A172 (cell line): ENCODE results near the gene RAPGEF6. TPM values are rescaled to one million over a fixed set of nuclear protein-coding genes. Genes with fewer than 3 reads are reported as not detected.

Source experiments
- DNase-seq: peaks from one replicate; pipeline ENCODE4 v3.0.0-alpha.2; 2015; ENCODE audit warnings: low spot score
- total RNA-seq: library from RNA; depleted of rRNA; stranded (reverse); fragments of >200 nt; shearing (Covaris generic); gene quantifications from 2 replicates; pipeline ENCODE4 v1.2.3, GENCODE V29; 2014; rRNA removed

Gene RAPGEF6
- total RNA-seq, 1 experiment from 2014 or later = 14.1 TPM

- no peak for DNase-seq
Measured at GRCh38 chr5:131389096-131389868, 245.7 kb downstream of the RAPGEF6 start.

- DNase-seq = no peak
Measured at GRCh38 chr5:131387255-131387654, 247.8 kb downstream of the RAPGEF6 start.

DNA sequence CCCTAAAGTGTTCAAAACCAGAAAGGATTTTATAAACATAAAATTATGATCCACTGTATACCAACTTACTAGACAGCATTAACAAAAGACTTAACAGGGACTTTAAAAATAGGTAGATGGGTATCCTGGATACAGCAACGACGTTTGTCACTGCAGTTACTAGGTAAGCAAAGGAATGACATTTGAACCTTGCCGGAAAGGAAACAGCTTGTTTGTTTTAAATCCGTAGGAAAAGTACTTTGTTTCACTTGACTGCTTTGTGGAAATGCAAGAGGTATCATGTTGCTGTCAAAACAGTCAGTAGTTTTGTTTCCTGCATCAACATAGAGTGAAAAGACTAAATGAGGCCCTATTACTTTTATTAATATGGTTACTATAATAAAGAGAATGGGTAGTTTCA, 248.2 kb downstream of the RAPGEF6 start:
- no peak for DNase-seq

DNA sequence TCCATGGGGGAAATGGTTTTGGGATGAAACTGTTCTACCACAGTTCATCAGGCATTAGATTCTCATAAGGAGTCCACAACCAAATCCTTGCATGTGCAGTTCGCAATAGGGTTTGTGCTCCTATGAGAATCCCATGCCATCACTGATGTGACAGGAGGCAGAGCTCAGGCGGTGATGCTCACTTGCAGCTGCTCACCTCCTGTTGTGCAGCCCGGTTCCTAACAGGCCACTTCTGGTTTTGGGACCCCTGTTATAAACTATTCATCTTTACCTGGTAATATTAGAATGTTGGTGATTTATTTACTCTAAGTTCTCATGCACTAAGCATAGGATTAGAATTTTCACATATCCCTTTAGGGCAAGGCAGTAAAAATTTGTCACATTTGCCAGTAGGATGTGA, 248.9 kb downstream of the RAPGEF6 start:
- no peak for DNase-seq

- DNase-seq = no peak
Measured at GRCh38 chr5:131384616-131385214, 250.3 kb downstream of the RAPGEF6 start.

DNA sequence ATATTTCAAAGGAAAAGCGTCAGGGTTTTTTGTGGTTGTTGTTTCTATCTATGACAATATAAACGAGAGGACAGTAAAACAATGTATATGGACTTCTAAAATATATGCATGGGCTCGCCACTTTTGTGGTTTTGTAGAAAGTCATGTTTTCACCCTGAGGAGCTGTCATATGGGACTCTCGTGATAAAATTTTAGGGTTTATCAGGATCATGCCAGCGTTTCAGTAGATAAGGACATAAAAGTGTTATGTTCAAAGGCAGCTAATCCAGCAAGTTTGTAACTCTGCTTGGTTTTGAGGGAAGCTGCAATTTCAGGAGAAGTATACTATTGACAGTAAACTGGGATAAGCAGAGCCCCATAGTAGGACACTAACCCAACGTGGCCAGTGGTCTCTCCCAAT, 250.9 kb downstream of the RAPGEF6 start:
- no peak for DNase-seq

DNA sequence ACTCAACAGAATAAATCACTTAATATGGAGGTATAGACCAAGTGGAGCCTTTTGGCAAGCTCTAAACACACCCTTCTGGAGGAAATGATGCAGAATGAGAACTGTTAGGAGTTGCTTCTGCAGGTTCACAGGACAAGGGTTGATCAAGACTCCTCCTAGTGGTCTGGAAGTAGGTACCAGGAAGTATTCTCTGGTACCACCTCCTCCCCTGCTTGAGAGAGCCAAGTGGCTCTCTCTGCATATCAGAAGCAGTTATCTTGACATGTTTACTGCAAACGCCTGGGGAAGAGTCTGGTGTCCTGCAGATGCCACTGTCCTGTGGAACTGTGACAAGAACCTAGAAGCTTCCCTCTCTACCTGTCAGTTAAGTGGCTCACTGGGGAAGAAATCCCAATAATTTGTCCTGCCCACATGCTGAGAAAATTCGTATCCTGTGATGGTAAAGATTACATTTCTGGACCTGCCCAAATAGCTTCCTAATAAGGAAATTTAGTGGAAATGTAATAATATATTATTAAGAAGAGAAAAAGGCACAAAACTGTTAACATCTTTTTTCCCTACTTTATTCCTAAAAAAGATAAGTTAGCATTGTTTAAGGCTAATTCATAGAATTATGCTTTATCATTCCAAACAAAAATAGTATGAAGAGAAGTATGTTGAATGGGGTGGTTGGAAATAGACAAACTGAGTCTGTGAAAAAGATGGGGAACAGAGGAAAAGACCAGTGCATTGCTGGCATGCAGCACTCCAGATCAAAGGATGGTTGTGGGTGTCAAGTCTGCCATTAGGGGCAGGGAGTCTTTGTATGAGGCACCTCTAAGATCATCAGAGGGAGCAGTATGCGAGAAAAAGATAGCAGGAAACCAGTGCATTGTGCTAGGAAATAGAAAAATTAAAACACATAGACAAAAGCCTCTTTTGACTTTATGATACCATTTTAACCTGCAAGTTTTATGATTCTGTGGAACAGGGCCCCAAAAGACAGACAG, 252.3 kb downstream of the RAPGEF6 start:
- peak; percentile 84 for DNase-seq

GRCh38 chr5:131381777-131382176, 253.3 kb downstream of the RAPGEF6 start:
- DNase-seq = no peak

GRCh38 chr5:131381021-131381420, 254.0 kb downstream of the RAPGEF6 start:
- no peak for DNase-seq

DNA sequence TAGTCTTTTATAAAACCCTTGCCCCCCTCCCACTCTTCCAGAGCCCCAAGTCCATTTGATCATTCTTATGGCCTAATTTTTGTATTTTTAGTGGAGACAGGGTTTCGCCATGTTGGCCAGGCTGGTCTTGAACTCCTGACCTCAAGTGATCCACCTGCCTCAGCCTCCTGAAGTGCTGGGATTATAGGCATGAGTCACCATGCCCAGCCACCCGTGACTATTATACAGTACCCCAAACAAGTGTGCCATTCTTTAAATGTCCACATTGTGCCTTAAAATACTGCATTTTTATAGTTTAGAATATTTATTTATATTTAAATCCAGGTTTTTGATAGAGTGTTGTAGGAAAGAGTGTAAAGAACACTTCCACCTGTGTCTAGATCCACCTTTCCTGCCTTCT, 254.8 kb downstream of the RAPGEF6 start:
- peak; percentile 31 for DNase-seq

GRCh38 chr5:131379723-131380122, 255.3 kb downstream of the RAPGEF6 start:
- DNase-seq = peak; percentile 91

DNA sequence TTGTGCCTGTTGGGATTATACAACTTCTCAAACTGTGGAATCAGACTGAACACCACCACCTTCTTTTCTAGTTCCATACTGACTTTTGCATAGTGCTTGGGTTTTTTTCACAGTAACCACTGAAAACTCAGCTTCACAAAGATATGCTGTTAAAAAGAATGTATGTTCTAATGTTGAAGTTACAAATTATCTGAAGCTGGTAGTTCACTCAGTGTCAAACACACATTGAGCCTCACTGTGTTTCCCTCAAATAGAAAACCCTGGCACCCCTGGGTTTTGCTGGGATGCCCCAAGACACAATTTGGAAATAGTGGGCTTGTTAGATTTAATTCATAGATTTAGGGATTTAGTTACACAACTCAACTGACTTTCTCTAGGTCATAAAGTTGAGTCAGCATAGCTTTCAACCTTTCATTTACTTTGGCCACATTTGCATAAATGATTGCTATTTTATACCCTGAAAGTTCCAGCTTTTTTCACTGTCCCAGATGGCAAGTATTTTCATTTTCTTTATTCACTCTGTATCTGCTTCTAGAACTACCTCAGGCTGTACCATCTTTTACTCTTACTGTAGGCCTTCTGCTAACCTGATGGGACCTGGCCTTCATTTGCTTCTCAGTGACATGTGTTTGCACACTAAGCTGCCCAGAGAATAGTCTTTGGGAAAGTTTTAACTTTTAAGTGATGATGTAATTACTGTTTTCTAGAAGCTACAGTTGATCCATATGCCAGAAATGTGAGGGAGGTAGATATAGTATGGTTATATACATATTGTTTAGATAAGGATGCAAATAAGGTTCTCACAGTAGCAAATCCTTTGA, 256.1 kb downstream of the RAPGEF6 start:
- DNase-seq = no peak

- DNase-seq = no peak
Measured at GRCh38 chr5:131377785-131378325, 257.2 kb downstream of the RAPGEF6 start.

DNA sequence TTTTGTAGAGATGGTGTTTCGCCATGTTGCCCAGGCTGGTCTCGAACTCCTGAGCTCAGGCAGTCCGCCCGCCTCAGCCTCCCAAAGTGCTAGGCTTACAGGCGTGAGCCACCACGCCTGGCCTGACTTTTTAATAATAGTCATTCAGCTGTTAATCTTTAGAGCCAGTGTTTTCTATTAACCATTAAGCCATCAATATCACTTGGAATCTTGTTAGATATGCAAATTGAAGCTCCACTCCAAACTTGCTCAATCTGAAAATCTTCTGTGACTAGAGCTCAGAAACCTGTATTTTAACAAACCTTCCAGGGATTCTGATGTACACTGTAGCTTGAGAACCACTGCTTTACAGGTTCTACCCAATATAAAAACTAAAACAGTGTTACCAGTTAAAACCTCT, 257.7 kb downstream of the RAPGEF6 start:
- no peak for DNase-seq

DNA sequence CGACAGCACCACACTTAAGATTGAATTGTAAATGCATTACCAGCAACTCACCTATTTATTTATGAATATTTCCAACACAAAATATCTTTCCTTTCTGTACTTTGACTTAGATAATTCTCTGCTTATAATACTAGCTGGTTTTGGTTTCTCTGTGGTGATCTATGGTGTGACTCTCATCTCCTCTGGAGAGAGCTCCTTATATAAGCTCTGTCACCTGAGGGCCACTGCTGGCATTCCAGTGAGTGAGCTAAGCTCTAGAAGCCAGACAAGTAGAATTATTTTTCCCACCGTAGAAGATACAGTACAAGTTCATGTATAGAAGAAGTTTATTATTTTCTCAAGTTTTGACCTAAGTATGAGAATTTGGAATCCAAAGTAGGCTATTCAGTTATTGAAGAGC, 259.7 kb downstream of the RAPGEF6 start:
- no peak for DNase-seq

Other genes with a start within 250 kb of the RAPGEF6 start
- gene FNIP1, start 161.8 kb upstream of the RAPGEF6 start, total RNA-seq = 50.5 and 59.4 TPM in 2 replicates